Astrocyte (in vitro differentiated cells and primary cell): ENCODE measurements around the gene ERH. TPM values are rescaled to one million over a fixed set of nuclear protein-coding genes. Genes with fewer than 3 reads are reported as not detected.
"Not testable (repeated sequence)": the region's sequence is repeated elsewhere in the genome, so short reads cannot be mapped to it uniquely, and the experiment has no call there.

ENCODE experiments used
- DNase-seq: peaks from one replicate; pipeline ENCODE4 v3.0.0-alpha.2; 2010; ENCODE audit warnings: low read depth
- FAIRE-seq: peaks from 2 replicates; lab custom pipeline; 2011; peaks lifted over from hg19 to GRCh38; lab: Jason Lieb, UNC
- H2AFZ ChIP-seq: 2 replicates; pipeline ENCODE4 v1.6.0; 2012; ENCODE audit warnings: low read depth, low read length, inconsistent platforms
- H3K27ac ChIP-seq: 2 replicates; pipeline ENCODE4 v1.5.1; 2011; ENCODE audit warnings: low read depth, low read length, inconsistent platforms
- H3K27me3 ChIP-seq: 2 replicates; pipeline ENCODE4 v1.6.0; 2011; ENCODE audit warnings: low read length, inconsistent platforms; ENCODE audit not compliant: insufficient read depth
- H3K36me3 ChIP-seq: 2 replicates; pipeline ENCODE4 v1.5.1; 2011; ENCODE audit warnings: low read length, inconsistent platforms; ENCODE audit not compliant: insufficient read depth
- H3K4me1 ChIP-seq: 2 replicates; pipeline ENCODE4 v1.5.1; 2011; ENCODE audit warnings: low read length, inconsistent platforms; ENCODE audit not compliant: insufficient read depth
- H3K4me2 ChIP-seq: 2 replicates; pipeline ENCODE4 v1.6.0; 2012; ENCODE audit warnings: low read length, inconsistent platforms
- H3K4me3 ChIP-seq: 2 replicates; pipeline ENCODE4 v1.5.1; 2011; ENCODE audit warnings: low read depth, mild to moderate bottlenecking, low read length, inconsistent platforms; ENCODE audit not compliant: insufficient read depth
- H3K79me2 ChIP-seq: 2 replicates; pipeline ENCODE4 v1.6.0; 2012; ENCODE audit warnings: mild to moderate bottlenecking, low read length, inconsistent platforms; ENCODE audit not compliant: insufficient read depth
- H3K9ac ChIP-seq: 2 replicates; pipeline ENCODE4 v1.6.0; 2012; ENCODE audit warnings: mild to moderate bottlenecking, low read length, inconsistent platforms
- H3K9me3 ChIP-seq: 2 replicates; pipeline ENCODE4 v1.5.1; 2012; ENCODE audit warnings: low read depth, mild to moderate bottlenecking, low read length, inconsistent platforms; ENCODE audit not compliant: insufficient read depth
- H4K20me1 ChIP-seq: 2 replicates; pipeline ENCODE4 v1.6.0; 2012; ENCODE audit warnings: low read length, inconsistent platforms; ENCODE audit not compliant: insufficient read depth
- H3K27ac Mint-ChIP-seq: one replicate; pipeline ENCODE4 v1.8.0; 2021; ENCODE audit warnings: mild to moderate bottlenecking, mixed read lengths; ENCODE audit not compliant: unreplicated experiment
- H3K27me3 Mint-ChIP-seq: one replicate; pipeline ENCODE4 v1.8.0; 2021; ENCODE audit warnings: low read depth, mixed read lengths; ENCODE audit not compliant: unreplicated experiment
- H3K36me3 Mint-ChIP-seq: one replicate; pipeline ENCODE4 v1.8.0; 2021; ENCODE audit warnings: low read depth, mixed read lengths; ENCODE audit not compliant: unreplicated experiment
- H3K4me1 Mint-ChIP-seq: one replicate; pipeline ENCODE4 v1.8.0; 2021; ENCODE audit warnings: low read depth, mixed read lengths; ENCODE audit not compliant: unreplicated experiment
- H3K4me3 Mint-ChIP-seq: one replicate; pipeline ENCODE4 v1.8.0; 2021; ENCODE audit warnings: mild to moderate bottlenecking, moderate library complexity, mixed read lengths; ENCODE audit not compliant: unreplicated experiment
- H3K9me3 Mint-ChIP-seq: one replicate; pipeline ENCODE4 v1.8.0; 2021; ENCODE audit warnings: mild to moderate bottlenecking, mixed read lengths; ENCODE audit not compliant: unreplicated experiment
- CTCF ChIP-seq: IDR thresholded peaks from 2 replicates; pipeline ENCODE4 v1.5.1; 2011; ENCODE audit warnings: low read depth, mild to moderate bottlenecking, inconsistent platforms, low read length, moderate library complexity; ENCODE audit not compliant: insufficient read depth
- EZH2 ChIP-seq: IDR thresholded peaks from 2 replicates; pipeline ENCODE4 v1.6.1; 2012; ENCODE audit warnings: mild to moderate bottlenecking, low read length, inconsistent platforms; ENCODE audit not compliant: insufficient read depth
- total RNA-seq: library from RNA; stranded (reverse); gene quantifications from 2 replicates; pipeline ENCODE4 v1.2.1, GENCODE V29; 2021

The ERH gene
- total RNA-seq, 1 donor from 2014 or later, result 255 TPM

DNA sequence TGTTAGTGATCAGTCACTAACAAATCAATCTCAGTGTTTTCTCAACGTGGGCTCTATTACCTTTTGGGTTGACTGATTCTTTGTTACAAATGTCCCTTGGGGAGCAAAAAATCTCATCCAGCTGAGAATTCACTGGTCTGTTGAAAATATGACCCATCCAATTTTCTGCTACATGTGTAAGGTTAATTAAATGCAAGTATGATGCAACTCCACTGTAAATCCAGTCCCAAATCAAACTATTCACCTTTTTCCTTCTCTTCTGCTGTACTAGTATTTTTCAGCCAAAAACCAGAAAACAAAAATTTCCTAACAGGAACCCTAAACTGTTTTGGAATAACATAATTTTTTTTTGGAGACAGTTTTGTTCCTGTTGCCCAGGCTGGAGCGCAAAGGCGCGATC is 2.2 kb downstream of the ERH start:
- peaks cover 19% of the 10 kb centered on the region for H3K4me1 Mint-ChIP-seq
- H3K9me3 Mint-ChIP-seq, result no peaks in the 10 kb centered on the region
- Histone ChIP-seq H3K9me3 (no peaks in the 10 kb centered on the region), H3K27me3 (no peaks in the 10 kb centered on the region), H4K20me1 (peaks cover 67% of the 10 kb centered on the region), H3K27ac (no peak overlapping the region), H3K4me3 (no peak overlapping the region), H3K9ac (no peak overlapping the region), H3K36me3 (peaks cover 37% of the 10 kb centered on the region), H3K79me2 (peaks cover 96% of the 10 kb centered on the region), H3K4me2 (peak overlapping the region; percentile 89), H2AFZ (no peak overlapping the region), H3K4me1 (peaks cover 24% of the 10 kb centered on the region)
- DNase-seq, result no peak
- TF ChIP-seq EZH2, result no peak
- no peak for TF ChIP-seq CTCF
- no peak overlapping the region for H3K27ac Mint-ChIP-seq
- no peaks in the 10 kb centered on the region for H3K27me3 Mint-ChIP-seq
- FAIRE-seq, result no peak
- H3K36me3 Mint-ChIP-seq, result peaks cover 9% of the 10 kb centered on the region
- peak overlapping the region; percentile 29 for H3K4me3 Mint-ChIP-seq

DNA sequence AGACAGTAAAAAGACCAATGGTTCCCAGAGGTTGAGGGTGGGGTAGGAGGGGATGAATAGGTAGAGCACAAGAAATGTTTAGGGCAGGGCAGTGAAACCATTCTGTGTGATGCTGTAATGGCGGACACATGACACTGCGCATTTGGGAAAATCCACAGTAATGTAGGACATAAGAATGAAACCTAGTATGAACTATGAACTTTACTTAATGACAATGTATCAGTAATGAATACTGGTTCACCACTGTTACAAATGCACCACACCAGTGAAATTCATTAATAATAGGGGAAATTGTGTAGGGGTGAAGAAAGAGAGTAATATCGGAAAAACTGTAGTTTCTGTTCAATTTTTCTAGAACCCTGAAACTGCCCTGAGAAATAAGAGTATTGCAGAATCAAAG is 5.6 kb downstream of the ERH start:
- no peak for TF ChIP-seq EZH2
- no peak for TF ChIP-seq CTCF
- Mint-ChIP-seq H3K36me3 (peaks cover 14% of the 10 kb centered on the region), H3K27me3 (no peaks in the 10 kb centered on the region), H3K27ac (no peak overlapping the region), H3K9me3 (no peaks in the 10 kb centered on the region), H3K4me1 (peaks cover 13% of the 10 kb centered on the region), H3K4me3 (no peak overlapping the region)
- H3K27me3 ChIP-seq, result no peaks in the 10 kb centered on the region
- no peak overlapping the region for H3K9ac ChIP-seq
- no peak for DNase-seq
- no peak overlapping the region for H3K27ac ChIP-seq
- peaks cover 99% of the 10 kb centered on the region for H3K79me2 ChIP-seq
- H3K9me3 ChIP-seq, result no peaks in the 10 kb centered on the region
- no peak overlapping the region for H3K4me2 ChIP-seq
- peaks cover 10% of the 10 kb centered on the region for H3K4me1 ChIP-seq
- H3K36me3 ChIP-seq, result peaks cover 43% of the 10 kb centered on the region
- no peak overlapping the region for H2AFZ ChIP-seq
- FAIRE-seq, result no peak
- H3K4me3 ChIP-seq, result no peak overlapping the region
- H4K20me1 ChIP-seq, result peaks cover 82% of the 10 kb centered on the region

DNA sequence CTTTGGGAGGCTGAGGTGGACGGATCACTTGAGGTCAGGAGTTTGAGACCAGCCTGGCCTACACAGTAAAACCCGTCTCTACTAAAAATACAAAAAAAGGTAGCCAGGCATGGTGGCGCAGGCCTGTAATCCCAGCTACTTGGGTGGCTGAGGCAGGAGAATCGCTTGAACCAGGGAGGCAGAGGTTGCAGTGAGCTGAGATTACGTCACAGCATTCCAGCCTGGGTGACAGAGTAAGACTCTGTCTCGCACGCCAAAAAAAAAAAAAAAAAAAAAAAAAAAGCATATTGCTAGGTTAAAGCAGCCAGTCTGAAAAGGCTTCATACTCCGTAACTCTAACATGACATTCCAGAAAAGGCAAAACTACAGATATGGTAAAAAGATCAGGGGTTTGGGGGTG is 6.7 kb downstream of the ERH start:
- not testable (repeated sequence) for H3K9ac ChIP-seq, H3K27ac ChIP-seq, H3K27me3 Mint-ChIP-seq, FAIRE-seq, H2AFZ ChIP-seq, H3K4me2 ChIP-seq, H3K9me3 Mint-ChIP-seq, H3K4me1 ChIP-seq, H3K9me3 ChIP-seq, H3K4me1 Mint-ChIP-seq, H3K4me3 ChIP-seq, H3K27ac Mint-ChIP-seq, H3K27me3 ChIP-seq, DNase-seq
- peaks cover 99% of the 10 kb centered on the region for H3K79me2 ChIP-seq
- H3K4me3 Mint-ChIP-seq, result peak overlapping the region; percentile 20
- H3K36me3 Mint-ChIP-seq, result peaks cover 14% of the 10 kb centered on the region
- peaks cover 49% of the 10 kb centered on the region for H3K36me3 ChIP-seq
- H4K20me1 ChIP-seq, result peaks cover 79% of the 10 kb centered on the region
